ENCODE measurements around the gene KCNH4.

Gene KCNH4

GRCh38 chr17:42114118-42114517 lies 66.8 kb downstream of the KCNH4 start:
- H3K36me3 ChIP-seq (ENCODE audit: control insufficient read depth, insufficient read depth, low read length), result no peaks in the 10 kb centered on the region

GRCh38 chr17:42113293-42114069 lies 67.5 kb downstream of the KCNH4 start:
- no peak overlapping the region for H3K4me2 ChIP-seq (ENCODE audit: low read length)
- peak overlapping the region; percentile 79 for H3K27ac ChIP-seq
- no peaks in the 10 kb centered on the region for H3K79me2 ChIP-seq
- H2AFZ ChIP-seq, result no peak overlapping the region
- H3K9me3 ChIP-seq (ENCODE audit: control insufficient read depth, low read length), result no peaks in the 10 kb centered on the region
- no peak for TF ChIP-seq CTCF (IDR thresholded peaks at IDR 0.05)
- H3K36me3 ChIP-seq (ENCODE audit: control insufficient read depth, insufficient read depth, low read length), result no peaks in the 10 kb centered on the region
- H3K4me1 ChIP-seq, result peaks cover 12% of the 10 kb centered on the region
- H3K4me3 ChIP-seq (ENCODE audit: low read depth, low read length), result peak overlapping the region; percentile 47
- no peak overlapping the region for H3K9ac ChIP-seq
- no peaks in the 10 kb centered on the region for H3K27me3 ChIP-seq (ENCODE audit: control insufficient read depth, insufficient read depth, low read length)

More at GRCh38 chr17:42114118-42114517, 66.8 kb downstream of the KCNH4 start:
- H3K27ac ChIP-seq, result no peak overlapping the region
- no peaks in the 10 kb centered on the region for H3K9me3 ChIP-seq (ENCODE audit: control insufficient read depth, low read length)
- no peak overlapping the region for H3K4me2 ChIP-seq (ENCODE audit: low read length)
- H3K79me2 ChIP-seq, result no peaks in the 10 kb centered on the region
- no peak overlapping the region for H3K9ac ChIP-seq
- H3K27me3 ChIP-seq (ENCODE audit: control insufficient read depth, insufficient read depth, low read length), result no peaks in the 10 kb centered on the region
- TF ChIP-seq CTCF (IDR thresholded peaks at IDR 0.05), result no peak
- H2AFZ ChIP-seq, result no peak overlapping the region
- H3K4me3 ChIP-seq (ENCODE audit: low read depth, low read length), result no peak overlapping the region
- peaks cover 15% of the 10 kb centered on the region for H3K4me1 ChIP-seq

DNA sequence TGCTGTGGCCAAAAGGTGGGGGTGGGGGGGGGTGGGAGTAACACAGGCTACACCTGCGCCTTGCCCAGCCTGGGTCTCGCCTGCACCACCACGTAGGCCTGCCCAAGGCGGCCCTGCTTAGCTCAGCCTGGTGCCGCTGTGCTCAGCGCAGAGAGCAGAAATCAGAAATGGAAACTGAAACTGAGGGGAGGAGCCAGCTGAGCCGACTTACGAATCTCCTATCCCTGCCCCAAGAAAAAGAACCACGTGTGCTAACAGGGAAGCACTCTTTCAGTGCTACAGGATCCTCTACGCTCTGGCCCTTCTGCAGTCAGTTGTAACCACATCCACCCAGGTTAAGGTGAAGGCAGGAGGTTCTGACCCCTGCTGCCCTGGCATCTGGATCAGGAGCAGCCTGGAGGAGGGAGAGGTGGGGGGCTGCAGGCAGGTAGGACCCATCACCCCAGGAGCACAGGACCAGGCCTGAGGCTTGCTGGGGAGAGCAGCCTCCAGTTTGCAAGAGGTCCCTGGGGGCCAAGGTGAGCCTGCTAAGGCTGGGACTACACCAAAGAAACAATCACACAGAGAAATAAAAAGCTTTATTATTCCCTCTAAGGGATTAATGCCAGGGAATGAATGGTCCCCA lies 68.3 kb downstream of the KCNH4 start, which contains the start of gene DHX58:
Gene DHX58 (minus strand): TSS at position 163 of the 625 bp plus-strand sequence. CDS start 822 bp downstream, outside the sequence.
- H3K36me3 ChIP-seq (ENCODE audit: control insufficient read depth, insufficient read depth, low read length), result no peaks in the 10 kb centered on the region
- peak within 1 kb of the TSS; percentile 79 for H3K27ac ChIP-seq
- H3K9me3 ChIP-seq (ENCODE audit: control insufficient read depth, low read length), result no peaks in the 10 kb centered on the region
- H3K27me3 ChIP-seq (ENCODE audit: control insufficient read depth, insufficient read depth, low read length), result no peaks in the 10 kb centered on the region
- peak within 1 kb of the TSS; percentile 47 for H3K4me3 ChIP-seq (ENCODE audit: low read depth, low read length)
- no peaks in the 10 kb centered on the region for H3K79me2 ChIP-seq
- peak within 1 kb of the TSS; percentile 52 for H3K4me2 ChIP-seq (ENCODE audit: low read length)
- peak within 1 kb of the TSS; percentile 87 for H2AFZ ChIP-seq
- no peak for TF ChIP-seq CTCF (IDR thresholded peaks at IDR 0.05)
- H3K9ac ChIP-seq, result no peak within 1 kb of the TSS
- peaks cover 12% of the 10 kb centered on the region for H3K4me1 ChIP-seq

GRCh38 chr17:42111871-42112551 lies 68.9 kb downstream of the KCNH4 start:
- peaks cover 12% of the 10 kb centered on the region for H3K4me1 ChIP-seq
- no peaks in the 10 kb centered on the region for H3K79me2 ChIP-seq
- H3K4me3 ChIP-seq (ENCODE audit: low read depth, low read length), result peak overlapping the region; percentile 47
- no peaks in the 10 kb centered on the region for H3K9me3 ChIP-seq (ENCODE audit: control insufficient read depth, low read length)
- no peaks in the 10 kb centered on the region for H3K36me3 ChIP-seq (ENCODE audit: control insufficient read depth, insufficient read depth, low read length)
- peak overlapping the region; percentile 87 for H2AFZ ChIP-seq
- peak overlapping the region; percentile 79 for H3K27ac ChIP-seq
- no peaks in the 10 kb centered on the region for H3K27me3 ChIP-seq (ENCODE audit: control insufficient read depth, insufficient read depth, low read length)
- H3K9ac ChIP-seq, result no peak overlapping the region
- TF ChIP-seq CTCF (IDR thresholded peaks at IDR 0.05), result no peak
- H3K4me2 ChIP-seq (ENCODE audit: low read length), result peak overlapping the region; percentile 52
